Natural killer cell (primary cell): ENCODE results near the gene DNAJB11. TPM values are rescaled to one million over a fixed set of nuclear protein-coding genes. Genes with fewer than 3 reads are reported as not detected.

Source experiments
- ATAC-seq, 3 donors: fragments of 150-1000 bp in 2 of 3; fragments of 200-7000 bp in 1 of 3; cut with Tn5 transposase; 1 replicate in 1 of 3; 2 replicates in 2 of 3; pipeline ENCODE4 v1.10.0; 2021; ENCODE audit warnings: mild to moderate bottlenecking in 2 of 3, moderate library complexity in 2 of 3
- DNase-seq, 2 donors: peaks; one replicate each; pipeline versions ENCODE4 v3.0.0 to v3.0.0-alpha.2; 2013 to 2021; ENCODE audit warnings: mixed read lengths in 1 of 2
- H3K27ac ChIP-seq: one replicate; pipeline ENCODE4 v1.5.1; 2013; ENCODE audit warnings: mild to moderate bottlenecking, low read length
- H3K27me3 ChIP-seq: one replicate; pipeline ENCODE4 v1.6.1; 2013; ENCODE audit warnings: low read length; ENCODE audit not compliant: control insufficient read depth, insufficient read depth
- H3K36me3 ChIP-seq: one replicate; pipeline ENCODE4 v1.6.1; 2013; ENCODE audit warnings: low read length; ENCODE audit not compliant: control insufficient read depth, insufficient read depth
- H3K4me1 ChIP-seq: one replicate; pipeline ENCODE4 v1.6.1; 2013; ENCODE audit warnings: low read length; ENCODE audit not compliant: control insufficient read depth, insufficient read depth
- H3K4me3 ChIP-seq: one replicate; pipeline ENCODE4 v1.5.1; 2013; ENCODE audit warnings: low read length
- H3K9me3 ChIP-seq: one replicate; pipeline ENCODE4 v1.6.1; 2013; ENCODE audit warnings: low read length; ENCODE audit not compliant: control insufficient read depth, insufficient read depth
- H3K27ac Mint-ChIP-seq, 2 donors: one replicate each; pipeline ENCODE4 v1.8.0; 2022; ENCODE audit warnings: mild to moderate bottlenecking in 2 of 2, mixed read lengths in 2 of 2, moderate library complexity in 1 of 2
- H3K27me3 Mint-ChIP-seq, 2 donors: one replicate each; pipeline ENCODE4 v1.8.0; 2022; ENCODE audit warnings: low read depth in 2 of 2, mixed read lengths in 2 of 2
- H3K36me3 Mint-ChIP-seq: one replicate; pipeline ENCODE4 v1.8.0; 2022; ENCODE audit warnings: mixed read lengths
- H3K4me1 Mint-ChIP-seq, 2 donors: one replicate each; pipeline ENCODE4 v1.8.0; 2022; ENCODE audit warnings: mixed read lengths in 2 of 2
- H3K4me3 Mint-ChIP-seq: one replicate; pipeline ENCODE4 v1.8.0; 2022; ENCODE audit warnings: mild to moderate bottlenecking, moderate library complexity, mixed read lengths
- H3K9me3 Mint-ChIP-seq, 2 donors: one replicate each; pipeline ENCODE4 v1.8.0; 2022; ENCODE audit warnings: mixed read lengths in 2 of 2
- CTCF ChIP-seq: fragments of 200-600 bp; IDR thresholded peaks from one replicate; pipeline ENCODE4 v1.8.0; 2022; ENCODE audit warnings: antibody characterized with exemption
- WGBS: methylation state at CpG from one replicate; pipeline ENCODE4 v1.1.7; 2013; ENCODE audit warnings: missing lambda C conversion rate; ENCODE audit not compliant: insufficient coverage; 5-methylcytosine and 5-hydroxymethylcytosine counted together
- intact Hi-C: fragments of 100-400 bp; cut with micrococcal nuclease; formaldehyde crosslinking; loops from one replicate; pipeline ENCODE4 v1.14.2; 2022
- total RNA-seq, 4 donors: library from RNA; stranded (reverse); fragments of 120-200 nt in 1 of 4; gene quantifications; one replicate each; pipeline versions ENCODE4 v1.2.3 to v1.2.4, GENCODE V29; 2013 to 2022

The DNAJB11 gene
- total RNA-seq, 3 donors from 2014 or later (not counting 1 experiment from before 2014, with no cell fraction given): 85.9 to 112 (median 111) TPM

- Mint-ChIP-seq H3K9me3 (no peaks in the 10 kb centered on the region), H3K27me3 (peaks cover 41 to 57% of the 10 kb centered on the region in 2 donors), H3K4me1 (peaks cover 13 to 18% of the 10 kb centered on the region in 2 donors), H3K27ac (no peak overlapping the region), H3K4me3 (no peak overlapping the region), H3K36me3 (no peaks in the 10 kb centered on the region)
- TF ChIP-seq CTCF: no peak
- ATAC-seq: no peak
- H3K27me3 ChIP-seq: peaks cover 18% of the 10 kb centered on the region
- intact Hi-C loops: no loop called here
- H3K9me3 ChIP-seq: no peaks in the 10 kb centered on the region
- no peak overlapping the region for H3K4me3 ChIP-seq
- no peak for DNase-seq
- H3K36me3 ChIP-seq: no peaks in the 10 kb centered on the region
- H3K27ac ChIP-seq: no peak overlapping the region
- WGBS: 29% methylated on average over 3 of the region's 4 CpGs
- H3K4me1 ChIP-seq: peaks cover 17% of the 10 kb centered on the region
These were observed 43.2 kb downstream of the DNAJB11 start for GRCh38 chr3:186613637-186614265.

GRCh38 chr3:186614266-186614596 lies 43.7 kb downstream of the DNAJB11 start:
- Histone ChIP-seq H3K4me3 (no peak overlapping the region), H3K9me3 (no peaks in the 10 kb centered on the region), H3K36me3 (no peaks in the 10 kb centered on the region), H3K27me3 (peaks cover 18% of the 10 kb centered on the region), H3K27ac (no peak overlapping the region), H3K4me1 (peaks cover 17% of the 10 kb centered on the region)
- 18% methylated on average over 6 of the region's 6 CpGs for WGBS
- Mint-ChIP-seq H3K27ac (no peak overlapping the region), H3K4me3 (no peak overlapping the region), H3K4me1 (peaks cover 13 to 18% of the 10 kb centered on the region in 2 donors), H3K9me3 (no peaks in the 10 kb centered on the region), H3K36me3 (no peaks in the 10 kb centered on the region), H3K27me3 (peaks cover 41 to 58% of the 10 kb centered on the region in 2 donors)
- intact Hi-C loops: no loop called here
- DNase-seq: peak in 1 of 2 donors; percentile 37
- no peak for ATAC-seq
- TF ChIP-seq CTCF: no peak

- peak; percentile 99 for TF ChIP-seq CTCF
These were observed 44.3 kb downstream of the DNAJB11 start for GRCh38 chr3:186614597-186615483.

More at GRCh38 chr3:186614597-186615483, 44.3 kb downstream of the DNAJB11 start:
- WGBS: 31% methylated on average over 16 of the region's 16 CpGs
- Mint-ChIP-seq H3K27ac (no peak overlapping the region), H3K27me3 (peaks cover 41 to 58% of the 10 kb centered on the region in 2 donors), H3K4me1 (peaks cover 13 to 18% of the 10 kb centered on the region in 2 donors), H3K36me3 (no peaks in the 10 kb centered on the region), H3K9me3 (no peaks in the 10 kb centered on the region), H3K4me3 (no peak overlapping the region)
- Histone ChIP-seq H3K4me3 (no peak overlapping the region), H3K36me3 (no peaks in the 10 kb centered on the region), H3K27ac (no peak overlapping the region), H3K4me1 (peaks cover 17% of the 10 kb centered on the region), H3K27me3 (peaks cover 18% of the 10 kb centered on the region), H3K9me3 (no peaks in the 10 kb centered on the region)
- intact Hi-C loops: loop anchor here (1.0 to 5.0 kb wide), 3 partner anchors 206 to 552 kb away; no protein-coding TSS in a partner anchor
- DNase-seq (peak; percentile 58 to 90), ATAC-seq (peak; percentile 69 to 74 (median 70))
